HG03520 (cell line): ENCODE results near the gene IL17REL.

Experiments
- ATAC-seq: cut with Tn5 transposase; IDR thresholded peaks from one replicate; pipeline ENCODE4 v1.9.1; 2021; ENCODE audit warnings: mild to moderate bottlenecking, moderate library complexity; ENCODE audit not compliant: unreplicated experiment

Gene IL17REL

GRCh38 chr22:49960159-49961004, 52.2 kb downstream of the IL17REL start, which contains the start of gene PIM3:
TSS of gene PIM3 (plus strand) at chr22:49960772. CDS start at chr22:49960948, 176 bp downstream.
- ATAC-seq: peak; percentile 52

GRCh38 chr22:49959782-49960158, 52.8 kb downstream of the IL17REL start:
- no peak for ATAC-seq

- ATAC-seq: no peak
Measured at GRCh38 chr22:49958931-49959781, 53.4 kb downstream of the IL17REL start.

- ATAC-seq: no peak
Measured at GRCh38 chr22:49958366-49958921, 54.1 kb downstream of the IL17REL start.

GRCh38 chr22:49957826-49958365, 54.7 kb downstream of the IL17REL start:
- no peak for ATAC-seq

GRCh38 chr22:49956914-49957825, 55.4 kb downstream of the IL17REL start:
- ATAC-seq: no peak

- ATAC-seq: no peak
Measured at GRCh38 chr22:49956418-49956770, 56.2 kb downstream of the IL17REL start.

GRCh38 chr22:49955581-49956417, 56.8 kb downstream of the IL17REL start:
- no peak for ATAC-seq

GRCh38 chr22:49954991-49955580, 57.5 kb downstream of the IL17REL start:
- ATAC-seq: no peak

- ATAC-seq: no peak
Measured at GRCh38 chr22:49954354-49954753, 58.2 kb downstream of the IL17REL start.

- ATAC-seq: no peak
Measured at GRCh38 chr22:49953680-49954344, 58.8 kb downstream of the IL17REL start.

- ATAC-seq: no peak
Measured at GRCh38 chr22:49953027-49953679, 59.4 kb downstream of the IL17REL start.

GRCh38 chr22:49951986-49952896, 60.3 kb downstream of the IL17REL start:
- no peak for ATAC-seq

GRCh38 chr22:49951678-49951985, 60.9 kb downstream of the IL17REL start:
- ATAC-seq: no peak

- no peak for ATAC-seq
Measured at GRCh38 chr22:49951000-49951677, 61.4 kb downstream of the IL17REL start.

GRCh38 chr22:49950396-49950994, 62.1 kb downstream of the IL17REL start:
- ATAC-seq: no peak
